Neutrophil (primary cell): ENCODE data around the gene RETSAT.
"Not testable (repeated sequence)": the region's sequence is repeated elsewhere in the genome, so short reads cannot be mapped to it uniquely, and the experiment has no call there.

Experiments used
- H3K27ac ChIP-seq: fragments of 200-600 bp; sonication (generic); 2 replicates; pipeline ENCODE4 v1.5.1; 2016; ENCODE audit warnings: mild to moderate bottlenecking, moderate library complexity
- H3K27me3 ChIP-seq: fragments of 200-600 bp; sonication (generic); 2 replicates; pipeline ENCODE4 v1.6.0; 2016; ENCODE audit warnings: mild to moderate bottlenecking
- H3K36me3 ChIP-seq: fragments of 200-600 bp; sonication (generic); 2 replicates; pipeline ENCODE4 v1.5.1; 2017
- H3K4me1 ChIP-seq, 2 experiments: fragments of 200-600 bp in 1 of 2; sonication (generic) in 1 of 2; 1 replicate in 1 of 2; 2 replicates in 1 of 2; pipeline versions ENCODE4 v1.5.1 to v1.6.1; 2013 to 2016; ENCODE audit warnings: low read depth in 1 of 2, low read length in 1 of 2, mild to moderate bottlenecking in 1 of 2, moderate library complexity in 1 of 2; ENCODE audit not compliant: control insufficient read depth in 1 of 2, insufficient read depth in 1 of 2
- H3K4me3 ChIP-seq, 2 experiments: fragments of 200-600 bp in 1 of 2; sonication (generic) in 1 of 2; 1 replicate in 1 of 2; 2 replicates in 1 of 2; pipeline ENCODE4 v1.5.1; 2013 to 2016; ENCODE audit warnings: low read depth in 1 of 2, low read length in 1 of 2, mild to moderate bottlenecking in 1 of 2, moderate library complexity in 1 of 2
- H3K9me3 ChIP-seq: fragments of 200-600 bp; sonication (generic); 2 replicates; pipeline ENCODE4 v1.5.1; 2016
- CTCF ChIP-seq: fragments of 200-600 bp; sonication (generic); IDR thresholded peaks from 2 replicates; pipeline ENCODE4 v1.5.1; 2016; ENCODE audit warnings: antibody characterized with exemption

RETSAT gene

GRCh38 chr2:85387754-85388153 is 33.4 kb upstream of the RETSAT start:
- Histone ChIP-seq H3K27ac (no peak overlapping the region), H3K4me1 (no peaks in the 10 kb centered on the region), H3K4me3 (no peak overlapping the region), H3K36me3 (peaks cover 94% of the 10 kb centered on the region), H3K27me3 (no peaks in the 10 kb centered on the region), H3K9me3 (no peaks in the 10 kb centered on the region)
- TF ChIP-seq CTCF, result no peak

GRCh38 chr2:85385746-85386145 is 31.4 kb upstream of the RETSAT start:
- Histone ChIP-seq H3K27me3 (no peaks in the 10 kb centered on the region), H3K4me1 (no peaks in the 10 kb centered on the region), H3K36me3 (peaks cover 78% of the 10 kb centered on the region), H3K27ac (no peak overlapping the region), H3K4me3 (no peak overlapping the region), H3K9me3 (no peaks in the 10 kb centered on the region)
- no peak for TF ChIP-seq CTCF

- Histone ChIP-seq H3K4me1 (no peaks in the 10 kb centered on the region), H3K9me3 (peaks cover 4% of the 10 kb centered on the region), H3K27ac (no peak overlapping the region), H3K36me3 (peaks cover 75% of the 10 kb centered on the region), H3K27me3 (no peaks in the 10 kb centered on the region), H3K4me3 (no peak overlapping the region)
- TF ChIP-seq CTCF, result no peak
Measured at GRCh38 chr2:85383850-85384249, 29.5 kb upstream of the RETSAT start.

- H3K4me1 ChIP-seq, H3K4me3 ChIP-seq, H3K27me3 ChIP-seq, H3K27ac ChIP-seq, H3K9me3 ChIP-seq: not testable (repeated sequence)
- peaks cover 75% of the 10 kb centered on the region for H3K36me3 ChIP-seq
Measured at GRCh38 chr2:85383151-85383550, 28.8 kb upstream of the RETSAT start.

- Histone ChIP-seq H3K4me3 (no peak overlapping the region), H3K9me3 (peaks cover 4% of the 10 kb centered on the region), H3K36me3 (peaks cover 73% of the 10 kb centered on the region), H3K27me3 (no peaks in the 10 kb centered on the region), H3K4me1 (no peaks in the 10 kb centered on the region), H3K27ac (no peak overlapping the region)
- no peak for TF ChIP-seq CTCF
Measured at GRCh38 chr2:85380048-85380447, 25.7 kb upstream of the RETSAT start.

- H3K9me3 ChIP-seq, result peaks cover 4% of the 10 kb centered on the region
- H3K27ac ChIP-seq, result no peak overlapping the region
- TF ChIP-seq CTCF, result no peak
- H3K4me1 ChIP-seq, result no peaks in the 10 kb centered on the region
- no peaks in the 10 kb centered on the region for H3K27me3 ChIP-seq
- H3K36me3 ChIP-seq, result peaks cover 55% of the 10 kb centered on the region
- H3K4me3 ChIP-seq, result no peak overlapping the region
Measured at GRCh38 chr2:85378257-85378656, 23.9 kb upstream of the RETSAT start.
